AG09309 (cell line): Measurements from ENCODE around the gene DGLUCY.
"Not testable (repeated sequence)": the region's sequence is repeated elsewhere in the genome, so short reads cannot be mapped to it uniquely, and the experiment has no call there.

Source experiments
- DNase-seq: peaks from one replicate; pipeline ENCODE4 v3.0.0-alpha.2; 2010; ENCODE audit warnings: low read depth
- H3K4me3 ChIP-seq: 2 replicates; pipeline ENCODE4 v1.5.1; 2011; ENCODE audit warnings: mild to moderate bottlenecking, low read depth, low read length, moderate library complexity; ENCODE audit not compliant: control insufficient read depth
- TF ChIP-seq, protein P1 (sequence below): IDR thresholded peaks from 2 replicates; pipeline ENCODE4 v1.5.1; 2011; ENCODE audit warnings: mild to moderate bottlenecking, low read depth, low read length, inconsistent platforms; ENCODE audit not compliant: insufficient read depth, control insufficient read depth; ENCODE audit errors: missing control alignments

DGLUCY gene

DNA sequence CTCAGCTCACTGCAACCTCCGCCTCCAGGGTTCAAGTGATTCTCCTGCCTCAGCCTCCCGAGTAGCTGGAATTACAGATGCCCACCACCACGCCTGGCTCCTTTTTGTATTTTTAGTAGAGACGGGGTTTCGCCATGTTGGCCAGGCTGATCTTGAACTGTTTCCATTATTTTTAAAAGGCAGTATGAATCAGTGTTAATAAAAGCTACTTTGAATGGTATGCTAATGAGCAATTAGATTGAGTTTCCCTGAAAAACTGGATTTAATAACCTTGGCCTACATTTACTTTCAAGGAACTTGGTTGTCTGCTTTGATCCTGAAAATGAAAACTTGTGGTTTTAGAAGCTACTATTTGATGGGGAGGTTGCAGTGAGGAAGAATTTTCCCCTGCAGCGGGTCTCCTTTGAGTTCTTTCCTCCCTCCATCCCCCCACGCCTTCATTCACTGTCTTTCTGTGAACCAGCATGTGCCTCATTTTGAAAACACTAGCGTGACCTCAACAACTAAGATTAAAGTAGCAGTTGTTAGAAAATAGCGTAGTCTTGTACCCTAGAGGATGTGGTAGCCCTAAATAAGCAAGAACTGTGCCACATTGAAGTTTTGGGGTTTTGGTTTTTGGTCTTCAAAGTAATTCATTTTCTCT is 35.7 kb upstream of the DGLUCY start:
- DNase-seq = no peak
- no peak overlapping the region for H3K4me3 ChIP-seq
- TF ChIP-seq, protein P1, sequence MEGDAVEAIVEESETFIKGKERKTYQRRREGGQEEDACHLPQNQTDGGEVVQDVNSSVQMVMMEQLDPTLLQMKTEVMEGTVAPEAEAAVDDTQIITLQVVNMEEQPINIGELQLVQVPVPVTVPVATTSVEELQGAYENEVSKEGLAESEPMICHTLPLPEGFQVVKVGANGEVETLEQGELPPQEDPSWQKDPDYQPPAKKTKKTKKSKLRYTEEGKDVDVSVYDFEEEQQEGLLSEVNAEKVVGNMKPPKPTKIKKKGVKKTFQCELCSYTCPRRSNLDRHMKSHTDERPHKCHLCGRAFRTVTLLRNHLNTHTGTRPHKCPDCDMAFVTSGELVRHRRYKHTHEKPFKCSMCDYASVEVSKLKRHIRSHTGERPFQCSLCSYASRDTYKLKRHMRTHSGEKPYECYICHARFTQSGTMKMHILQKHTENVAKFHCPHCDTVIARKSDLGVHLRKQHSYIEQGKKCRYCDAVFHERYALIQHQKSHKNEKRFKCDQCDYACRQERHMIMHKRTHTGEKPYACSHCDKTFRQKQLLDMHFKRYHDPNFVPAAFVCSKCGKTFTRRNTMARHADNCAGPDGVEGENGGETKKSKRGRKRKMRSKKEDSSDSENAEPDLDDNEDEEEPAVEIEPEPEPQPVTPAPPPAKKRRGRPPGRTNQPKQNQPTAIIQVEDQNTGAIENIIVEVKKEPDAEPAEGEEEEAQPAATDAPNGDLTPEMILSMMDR = no peak

GRCh38 chr14:91080071-91080470 is 33.8 kb upstream of the DGLUCY start:
- no peak overlapping the region for H3K4me3 ChIP-seq
- DNase-seq = no peak
- TF ChIP-seq, protein P1 = no peak

- no peak overlapping the region for H3K4me3 ChIP-seq
- DNase-seq = no peak
- TF ChIP-seq, protein P1 = no peak
Measured at GRCh38 chr14:91082282-91082681, 31.6 kb upstream of the DGLUCY start.

GRCh38 chr14:91084516-91084915 is 29.4 kb upstream of the DGLUCY start:
- DNase-seq = no peak
- H3K4me3 ChIP-seq = no peak overlapping the region
- TF ChIP-seq, protein P1 = no peak

GRCh38 chr14:91087470-91087869 is 26.4 kb upstream of the DGLUCY start:
- not testable (repeated sequence) for DNase-seq

GRCh38 chr14:91088585-91089235 is 25.2 kb upstream of the DGLUCY start:
- TF ChIP-seq, protein P1 = no peak
- H3K4me3 ChIP-seq = no peak overlapping the region
- DNase-seq = no peak

More at GRCh38 chr14:91087470-91087869, 26.4 kb upstream of the DGLUCY start:
- not testable (repeated sequence) for H3K4me3 ChIP-seq

DNA sequence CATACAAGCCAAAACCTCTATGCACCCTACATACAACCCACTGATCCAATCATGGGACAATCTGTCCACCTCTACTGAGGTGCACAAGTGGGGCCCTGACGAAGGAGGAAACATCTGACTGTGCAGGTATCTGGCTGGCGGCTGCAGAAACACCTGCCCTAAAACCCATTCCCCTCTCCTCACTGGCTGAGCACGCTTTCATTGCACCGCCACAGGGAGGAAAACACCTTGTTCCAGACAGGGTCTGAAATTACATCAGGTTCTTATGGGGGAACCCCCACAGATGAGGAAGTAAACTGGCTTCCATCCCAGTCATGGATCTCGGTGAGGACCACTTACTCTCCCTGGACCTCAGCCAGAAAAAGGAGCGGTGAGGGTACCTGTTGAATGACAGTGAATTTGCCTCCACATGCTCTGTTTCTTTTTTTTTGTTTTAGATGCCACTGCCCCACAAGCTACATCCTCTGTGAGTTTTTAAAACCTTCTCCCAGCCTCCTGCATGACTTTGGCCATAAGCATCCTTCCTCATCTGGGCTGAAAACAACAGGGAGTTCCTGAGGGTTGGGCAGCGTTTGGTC is 23.8 kb upstream of the DGLUCY start:
- H3K4me3 ChIP-seq = no peak overlapping the region
- no peak for DNase-seq
- TF ChIP-seq, protein P1 = no peak
